ENCODE data around the gene RCSD1.

The RCSD1 gene

DNA sequence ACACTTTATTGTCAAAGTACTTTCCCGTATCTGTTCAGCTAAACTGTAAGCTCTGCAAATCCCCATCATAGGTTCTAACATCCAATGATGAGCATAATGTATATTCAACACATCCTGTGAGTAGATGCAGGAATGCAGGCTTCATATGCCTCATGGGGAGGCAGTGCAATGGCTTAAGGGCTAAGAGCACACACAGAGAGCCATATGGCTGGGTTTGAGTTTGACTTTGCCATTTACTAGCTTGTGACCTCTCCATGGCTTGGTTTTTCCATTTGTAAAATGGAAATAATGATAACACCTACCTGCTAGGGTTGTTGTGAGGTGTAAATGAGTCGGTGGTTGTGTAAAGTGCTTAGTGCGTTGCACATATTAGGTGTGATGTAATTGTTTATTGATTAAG lies 13.4 kb downstream of the RCSD1 start:
- no peak for DNase-seq (ENCODE audit: low read depth in 2 of 2)

DNA sequence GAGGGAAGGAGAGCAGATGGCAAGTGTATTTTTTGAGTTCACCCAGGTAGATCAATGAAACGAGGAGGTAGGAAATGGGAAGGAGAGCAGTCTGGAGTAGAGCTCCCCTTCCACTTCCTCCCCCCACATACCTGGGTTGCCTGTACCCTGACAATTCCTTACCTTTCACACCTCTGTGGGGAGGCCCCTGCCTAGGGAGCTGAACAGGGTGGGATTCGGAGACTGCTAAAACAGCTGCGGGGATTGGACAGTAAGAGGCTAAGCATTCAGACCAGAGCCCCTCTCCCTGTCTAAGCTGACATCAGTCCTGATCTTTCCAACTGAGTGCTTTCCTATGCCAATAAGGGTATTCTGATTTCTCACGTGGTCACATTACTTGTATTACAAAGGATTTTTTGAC lies 14.5 kb downstream of the RCSD1 start:
- DNase-seq (ENCODE audit: low read depth in 2 of 2) = no peak

DNA sequence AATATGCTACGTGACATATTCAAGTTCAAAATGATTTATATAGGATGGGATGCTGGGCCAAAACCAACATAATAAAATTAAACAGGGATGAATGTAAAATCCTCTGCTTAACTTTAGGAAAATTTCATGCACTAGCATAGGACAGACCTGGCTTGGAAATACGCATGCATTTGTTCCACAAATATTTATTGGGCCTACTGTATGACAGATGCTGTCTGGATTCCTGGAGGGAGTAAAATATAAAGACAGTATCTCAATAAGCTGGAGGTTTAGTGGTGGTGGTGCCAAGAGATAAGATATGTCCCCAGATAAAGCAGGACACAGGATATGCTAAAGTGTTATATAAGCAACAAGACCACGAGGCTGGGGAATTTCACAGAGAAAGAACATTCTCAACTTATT lies 15.1 kb downstream of the RCSD1 start:
- no peak for DNase-seq (ENCODE audit: low read depth in 2 of 2)

DNA sequence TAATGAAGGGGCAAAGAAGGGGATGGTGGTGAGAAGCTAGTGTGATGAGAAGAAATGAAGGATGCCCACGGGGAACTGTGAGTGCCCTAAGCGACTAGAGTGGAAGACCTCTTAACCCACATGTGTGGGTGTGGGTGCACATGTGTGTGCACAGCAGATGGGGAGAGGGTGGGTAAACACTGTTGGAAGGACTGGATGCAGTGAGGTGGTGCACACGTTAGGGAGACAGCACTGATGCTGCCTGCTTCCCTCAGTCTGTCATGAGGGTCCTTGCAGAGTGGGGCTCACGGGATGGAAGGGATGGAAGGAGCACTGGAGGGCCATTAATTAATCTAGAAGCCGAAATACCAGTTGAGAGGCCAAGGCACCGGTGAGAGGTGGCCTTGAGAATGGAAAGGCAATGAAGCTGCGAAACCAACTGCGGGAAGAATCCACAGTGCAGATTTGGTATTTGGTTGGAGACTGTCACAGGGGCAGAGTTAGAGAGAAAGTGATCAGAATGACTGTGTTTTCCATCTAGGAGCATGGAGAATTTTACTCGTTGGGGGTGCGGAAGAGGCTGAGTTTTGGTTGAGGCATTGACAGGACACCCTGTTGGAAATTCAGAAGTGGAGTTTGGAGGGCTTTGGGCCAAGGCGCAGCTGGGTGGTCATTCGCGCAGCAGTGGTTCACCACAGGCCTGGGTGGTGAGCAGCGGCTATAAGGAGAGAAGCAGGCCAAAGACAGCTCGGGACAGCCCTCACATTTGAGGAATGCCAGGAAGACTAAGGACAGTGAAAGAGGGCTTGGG lies 15.8 kb downstream of the RCSD1 start:
- DNase-seq (ENCODE audit: low read depth in 2 of 2) = no peak

DNA sequence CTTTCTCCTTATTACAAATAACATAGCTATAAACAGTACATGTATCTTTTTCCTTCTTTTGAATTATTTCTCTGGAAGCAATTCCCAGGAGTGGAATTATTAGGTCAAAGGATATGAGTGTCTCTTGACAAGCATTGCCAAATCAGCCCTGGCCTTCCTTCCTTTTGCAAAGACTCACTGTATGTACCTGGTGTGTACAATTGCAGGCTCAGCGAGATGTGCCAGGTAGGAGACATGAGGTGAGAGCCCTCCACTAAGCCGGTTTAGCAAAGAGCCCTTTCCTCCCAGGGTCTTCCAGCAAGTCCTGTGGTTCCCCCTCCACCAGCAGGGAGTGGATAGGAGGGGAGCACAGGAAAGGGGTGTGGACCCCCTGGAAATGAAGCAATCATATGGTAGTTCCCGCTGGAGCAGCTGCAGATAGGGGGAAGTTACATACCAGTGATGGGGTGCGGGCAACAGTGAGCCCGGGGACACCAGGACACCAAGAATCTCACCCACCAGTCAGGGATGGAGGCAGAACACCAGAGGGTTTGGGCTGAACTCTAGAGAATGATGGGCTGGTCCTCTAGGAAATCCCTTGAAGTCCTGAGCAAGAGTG lies 18.3 kb downstream of the RCSD1 start:
- no peak for DNase-seq (ENCODE audit: low read depth in 2 of 2)

DNA sequence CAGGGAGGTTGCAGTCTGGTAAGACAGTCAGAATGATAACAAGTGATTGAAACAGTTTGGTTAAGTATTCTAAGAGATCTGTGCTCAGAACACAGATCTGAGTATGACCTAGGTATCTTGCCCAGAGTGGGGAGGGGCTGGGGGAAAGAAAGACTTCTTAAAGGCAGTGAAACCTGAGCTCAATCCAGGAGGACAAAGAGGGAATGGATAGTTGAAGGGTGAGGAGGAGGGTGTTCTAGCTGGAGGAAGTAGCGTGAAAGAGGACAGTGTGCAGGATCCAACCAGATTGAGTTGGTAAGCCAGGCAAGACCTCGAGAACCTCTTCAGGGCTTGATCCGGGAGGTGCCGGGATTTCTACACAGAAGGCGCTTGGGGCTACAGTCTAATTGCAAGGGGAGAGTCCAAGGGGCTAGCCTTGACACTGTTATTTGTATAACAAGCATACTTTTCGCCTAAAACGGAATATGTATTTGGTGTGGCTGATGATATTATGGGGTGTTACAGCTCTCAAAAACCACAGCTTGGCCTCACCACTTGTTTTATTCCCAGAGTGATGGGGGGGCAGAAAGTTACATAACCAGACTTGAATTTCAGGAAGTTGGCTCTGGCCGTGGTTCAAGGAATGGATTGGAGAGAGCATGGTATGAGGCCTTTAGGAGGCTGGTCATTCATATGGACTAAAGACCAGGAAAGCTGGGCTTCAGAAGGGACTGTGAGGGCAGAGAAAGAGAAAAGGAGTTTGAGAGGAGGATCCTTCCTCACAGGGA lies 19.1 kb downstream of the RCSD1 start:
- DNase-seq (ENCODE audit: low read depth in 2 of 2) = no peak

DNA sequence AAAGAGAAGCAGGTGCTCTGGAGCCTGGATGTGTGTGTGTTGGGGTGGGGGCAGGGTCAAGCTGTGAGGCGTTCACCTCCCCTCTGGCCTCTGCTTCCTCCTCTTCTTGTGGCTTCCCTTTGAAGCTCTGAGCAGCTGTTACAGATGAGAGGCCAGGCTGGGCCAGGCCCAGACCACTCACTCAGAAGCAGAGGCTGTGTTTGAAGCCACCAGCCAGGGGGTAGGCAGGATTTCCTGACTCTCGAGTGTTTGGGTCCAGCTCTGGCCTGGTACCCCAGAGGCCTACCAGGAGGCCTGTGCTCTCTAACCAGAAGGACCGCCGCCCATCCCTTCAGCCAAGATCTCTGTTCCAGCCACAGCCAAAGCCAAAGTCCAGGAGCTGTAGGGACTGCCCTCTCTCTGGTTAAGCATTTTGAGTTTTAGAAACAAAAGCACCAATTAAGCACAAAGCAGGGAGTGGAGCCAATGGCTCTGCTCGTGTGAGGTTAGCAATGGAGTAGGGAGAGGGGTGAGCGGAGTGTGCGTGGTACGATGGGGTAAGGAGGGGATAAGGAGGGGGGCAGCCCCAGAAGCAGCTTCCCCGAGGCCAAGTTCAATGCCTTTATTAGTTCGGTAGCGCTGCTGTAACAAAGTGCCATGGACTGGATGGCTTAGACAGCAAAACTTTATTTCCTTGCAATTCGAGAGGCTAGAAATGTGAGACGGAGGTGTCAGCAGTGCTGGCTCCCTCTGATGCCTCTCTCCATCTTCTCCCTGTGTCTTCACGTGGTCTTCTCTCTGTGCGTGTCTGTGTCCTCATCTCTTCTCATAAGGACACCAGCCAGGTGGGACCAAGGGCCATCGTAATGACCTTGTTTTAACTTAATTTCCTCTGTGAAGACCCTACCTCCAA lies 20.5 kb downstream of the RCSD1 start:
- DNase-seq (ENCODE audit: low read depth in 2 of 2) = no peak

DNA sequence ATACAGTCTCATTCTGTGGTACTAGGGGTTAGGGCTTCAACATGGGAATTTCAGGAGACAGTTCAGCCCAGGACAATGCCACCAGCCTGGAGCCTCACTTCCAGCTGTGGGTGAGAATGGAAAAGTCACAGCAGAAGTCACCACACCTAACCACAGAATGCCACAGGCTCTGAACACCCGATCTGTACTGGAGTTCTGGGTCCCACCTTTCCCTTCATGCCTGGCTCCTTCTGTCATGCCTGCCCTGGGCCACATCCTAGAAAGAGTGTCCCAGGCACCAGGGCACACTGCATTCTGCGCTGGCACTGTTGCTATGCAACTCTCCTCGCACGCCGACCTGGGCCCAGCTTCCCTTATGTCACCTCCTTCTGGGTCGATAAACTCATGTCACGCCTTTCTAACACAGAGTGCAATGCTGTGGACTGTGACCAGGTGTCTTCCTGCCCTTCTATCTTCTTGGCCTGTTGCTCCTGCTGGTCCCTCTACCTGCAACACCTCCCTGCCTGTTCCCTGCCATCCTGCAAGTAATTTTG lies 21.2 kb downstream of the RCSD1 start:
- DNase-seq (ENCODE audit: low read depth in 2 of 2) = no peak

DNA sequence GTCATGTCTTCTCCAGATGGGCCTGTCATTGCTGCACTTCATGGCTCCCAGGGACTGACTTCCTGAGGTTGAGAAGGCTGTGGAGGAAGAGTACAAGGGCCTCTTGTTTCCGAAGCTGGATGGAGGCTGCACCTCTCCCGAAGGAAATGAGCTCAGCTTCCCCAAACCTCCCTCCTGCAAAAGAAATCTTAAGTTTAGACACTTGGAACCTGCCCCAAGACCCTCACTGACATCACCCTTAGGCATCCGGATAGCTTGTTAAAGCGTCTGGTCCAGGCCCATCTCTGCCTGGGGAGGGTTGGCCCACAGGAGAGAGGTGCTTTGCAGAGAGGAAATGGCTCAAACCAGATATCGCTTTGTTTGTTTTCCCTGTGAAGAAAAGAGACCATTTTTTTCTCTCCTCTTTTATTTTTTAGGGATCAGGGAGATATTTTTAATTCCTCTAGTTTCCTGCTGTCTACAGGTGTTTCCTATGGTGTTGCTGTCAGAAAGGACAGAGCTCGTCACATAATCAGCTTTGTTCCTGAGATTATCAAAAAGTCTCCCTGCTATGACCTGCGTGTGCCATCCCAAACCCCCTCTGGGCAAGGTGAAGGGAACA lies 25.0 kb downstream of the RCSD1 start:
- no peak for DNase-seq (ENCODE audit: low read depth in 2 of 2)

DNA sequence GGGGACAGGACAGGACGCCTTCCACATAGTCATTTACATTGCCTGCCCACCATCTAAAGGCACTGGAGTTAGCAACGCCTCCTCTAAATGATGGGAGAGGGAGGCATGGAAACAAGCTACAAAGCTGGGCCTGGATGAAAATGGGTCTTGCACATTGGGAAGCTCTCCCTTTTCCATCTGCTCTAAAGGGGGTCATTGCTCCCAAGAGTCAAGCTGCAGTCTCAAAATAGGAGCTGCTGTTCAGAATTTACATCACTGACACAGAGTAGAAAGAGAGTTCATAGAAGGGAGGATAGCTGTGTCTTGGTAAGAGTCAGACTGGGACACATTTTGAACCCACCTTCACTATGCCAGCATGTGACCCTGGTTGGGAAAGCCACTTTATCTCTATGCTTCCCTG lies 26.6 kb downstream of the RCSD1 start:
- DNase-seq (ENCODE audit: low read depth in 2 of 2) = no peak

DNA sequence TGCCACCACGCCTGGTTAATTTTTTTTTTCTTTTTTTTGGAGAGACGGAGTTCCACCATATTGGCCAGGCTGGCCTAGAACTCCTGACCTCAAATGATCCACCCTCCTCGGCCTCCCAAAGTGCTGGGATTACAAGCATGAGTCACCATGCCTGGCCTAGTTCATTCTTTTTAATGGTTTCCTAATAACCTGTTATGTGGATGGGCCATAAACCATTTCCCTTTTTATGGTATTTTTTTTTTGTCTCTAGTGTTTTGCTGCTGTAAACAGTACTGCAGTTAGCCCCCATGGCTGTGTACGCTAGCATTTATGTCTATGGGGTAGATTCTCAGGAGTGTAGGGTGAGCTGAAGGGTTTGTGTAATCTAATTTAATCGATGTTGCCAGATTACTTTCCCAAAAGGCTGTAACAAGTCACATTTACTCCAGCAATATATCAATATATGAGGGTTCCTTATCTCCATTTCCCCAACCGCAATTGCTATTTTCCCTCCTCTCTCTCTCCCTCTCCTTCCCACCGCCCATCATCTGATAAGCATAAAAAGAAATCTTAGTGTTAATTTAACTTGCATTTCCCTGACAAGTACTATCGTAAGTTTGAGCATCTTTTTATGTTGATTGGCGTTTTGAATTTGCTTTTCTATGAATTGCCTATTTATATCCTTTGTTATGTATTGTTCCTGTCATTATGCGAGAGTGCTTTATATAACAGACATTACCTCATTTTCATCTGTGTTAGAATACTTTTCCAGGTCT lies 28.7 kb downstream of the RCSD1 start:
- no peak for DNase-seq (ENCODE audit: low read depth in 2 of 2)

DNA sequence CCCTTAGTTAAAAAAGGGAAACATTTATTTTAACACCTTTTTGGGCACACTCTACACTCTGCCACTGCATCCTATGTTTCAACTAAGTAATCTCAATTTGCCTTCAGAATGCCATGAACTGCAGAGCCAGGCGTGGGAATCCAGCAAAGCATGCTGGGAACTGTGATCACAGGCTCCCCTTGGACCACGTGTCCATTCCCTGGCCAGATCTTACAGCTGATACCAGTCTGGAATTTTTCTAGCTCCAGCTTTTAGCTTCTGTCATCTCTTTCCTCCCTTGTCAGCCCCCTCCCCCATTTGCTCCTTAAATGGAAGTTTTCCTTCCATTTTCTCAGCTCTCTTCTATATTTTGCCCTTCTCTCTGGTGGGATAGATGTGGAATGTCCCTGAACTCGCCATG lies 29.4 kb downstream of the RCSD1 start:
- DNase-seq (ENCODE audit: low read depth in 2 of 2) = no peak

DNA sequence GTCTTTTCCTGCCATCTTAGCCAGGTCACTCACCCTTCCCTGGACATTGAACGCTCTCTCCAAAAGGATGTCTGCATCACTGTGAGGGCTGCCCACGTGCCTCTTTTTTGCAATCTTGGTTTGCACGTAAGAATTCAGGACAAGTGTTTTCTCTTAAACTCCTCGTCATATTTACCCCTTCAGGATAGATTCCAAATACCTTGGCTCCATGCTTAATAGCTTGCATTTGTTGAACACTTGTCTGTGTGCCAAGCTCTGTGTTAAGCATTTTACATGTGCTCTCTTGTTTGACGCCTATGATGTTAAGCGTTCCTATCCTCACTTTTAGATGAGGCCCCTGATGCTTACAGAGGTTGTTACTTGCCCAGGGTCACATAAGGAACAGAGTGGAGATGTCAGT lies 29.8 kb downstream of the RCSD1 start:
- DNase-seq (ENCODE audit: low read depth in 2 of 2) = no peak

DNA sequence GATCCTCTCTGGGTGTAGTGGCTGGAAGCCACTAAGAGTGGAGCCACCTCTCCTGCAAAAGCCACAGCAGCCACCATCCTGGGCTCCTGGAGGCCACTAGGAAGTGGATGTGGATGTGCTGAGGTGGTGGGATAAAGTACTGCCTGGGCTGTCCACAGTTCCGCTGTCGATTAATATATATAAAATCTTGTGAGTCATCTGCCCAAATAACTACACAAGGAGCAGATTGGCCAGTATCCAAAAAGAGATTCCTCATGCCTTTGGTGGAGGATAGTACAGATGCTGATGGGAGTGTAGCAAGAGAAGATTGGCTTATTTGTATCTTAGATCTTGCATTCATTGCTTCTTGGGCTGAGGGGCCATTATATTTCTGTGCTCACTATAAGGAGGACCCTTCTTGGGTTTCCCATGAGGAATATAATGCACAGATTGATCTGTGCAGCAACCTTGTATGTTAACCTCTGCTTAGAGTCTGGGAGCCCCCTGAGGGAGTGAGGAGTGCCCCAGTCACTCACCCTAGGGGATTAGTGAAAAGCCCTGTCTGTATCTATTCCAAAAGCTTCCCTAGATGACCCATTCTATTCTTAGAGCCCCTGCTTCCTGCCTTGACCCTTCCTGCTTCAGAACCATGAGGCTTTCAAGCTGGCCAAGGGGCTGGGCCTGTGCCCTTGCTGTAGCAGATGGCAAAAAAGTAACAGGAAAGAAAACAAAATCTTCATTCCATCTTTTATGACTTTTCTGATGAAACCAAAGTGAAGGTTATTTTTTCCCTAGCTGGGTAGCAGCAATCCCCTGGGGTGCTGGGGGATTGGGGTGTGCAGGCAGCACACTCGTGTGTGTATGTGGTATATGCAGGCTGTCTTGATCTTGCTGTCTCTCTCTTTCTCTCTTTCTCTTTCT lies 31.7 kb downstream of the RCSD1 start:
- DNase-seq (ENCODE audit: low read depth in 2 of 2) = no peak

DNA sequence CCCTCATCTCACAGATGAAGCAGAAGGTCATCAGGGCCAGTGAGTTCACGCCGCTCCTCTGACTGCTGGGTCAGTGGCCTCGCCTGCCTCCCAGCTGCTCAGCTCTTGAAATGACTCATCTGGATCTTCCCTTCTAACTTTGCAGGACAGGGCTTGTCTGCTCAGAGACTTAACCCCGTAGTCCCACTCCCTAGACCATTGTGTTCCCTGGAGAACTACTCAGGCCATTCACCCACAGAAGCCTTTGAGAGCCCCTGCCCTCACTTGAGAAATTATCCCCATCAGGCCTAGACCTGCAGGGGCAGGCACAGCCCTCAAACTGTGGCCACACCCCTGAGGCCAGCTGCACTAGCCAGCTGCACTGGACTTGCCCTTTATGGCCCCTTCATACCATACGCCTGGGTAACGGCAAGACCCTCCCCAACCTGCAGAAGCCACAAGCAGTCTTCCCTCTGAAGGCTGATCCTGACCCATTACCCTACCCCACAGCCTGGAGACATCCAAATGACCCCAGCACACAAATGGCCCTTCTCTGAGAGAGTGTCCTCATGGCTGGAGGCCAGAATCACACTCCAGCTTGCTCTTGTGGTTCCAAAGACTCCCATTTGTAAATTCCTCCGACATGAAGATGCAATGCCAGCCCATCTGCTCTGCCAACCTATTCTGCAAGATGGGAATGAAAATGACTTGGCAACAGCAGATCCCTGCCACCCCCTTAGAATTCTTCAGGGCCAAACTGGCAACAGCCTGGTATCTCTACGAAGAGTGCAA lies 33.2 kb downstream of the RCSD1 start:
- DNase-seq (ENCODE audit: low read depth in 2 of 2) = no peak

DNA sequence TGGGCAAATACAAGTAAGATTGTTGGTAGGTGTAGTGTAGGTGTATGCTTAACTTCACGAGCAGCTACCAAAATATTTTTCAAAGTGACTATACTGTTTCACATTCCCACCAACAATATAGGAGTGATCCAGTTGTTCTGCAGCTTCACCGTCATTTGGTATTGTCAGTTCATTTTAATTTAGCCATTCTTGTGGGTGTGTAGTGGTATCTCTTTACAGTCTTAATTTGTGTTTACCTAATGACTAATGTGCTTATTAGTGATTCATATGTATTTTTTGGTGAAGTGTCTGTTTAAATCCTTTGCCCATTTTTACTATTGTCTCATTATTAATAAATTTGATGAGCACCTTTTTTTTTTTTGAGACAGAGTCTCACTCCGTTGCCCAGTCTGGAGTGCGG lies 35.4 kb downstream of the RCSD1 start:
- no peak for DNase-seq (ENCODE audit: low read depth in 2 of 2)

DNA sequence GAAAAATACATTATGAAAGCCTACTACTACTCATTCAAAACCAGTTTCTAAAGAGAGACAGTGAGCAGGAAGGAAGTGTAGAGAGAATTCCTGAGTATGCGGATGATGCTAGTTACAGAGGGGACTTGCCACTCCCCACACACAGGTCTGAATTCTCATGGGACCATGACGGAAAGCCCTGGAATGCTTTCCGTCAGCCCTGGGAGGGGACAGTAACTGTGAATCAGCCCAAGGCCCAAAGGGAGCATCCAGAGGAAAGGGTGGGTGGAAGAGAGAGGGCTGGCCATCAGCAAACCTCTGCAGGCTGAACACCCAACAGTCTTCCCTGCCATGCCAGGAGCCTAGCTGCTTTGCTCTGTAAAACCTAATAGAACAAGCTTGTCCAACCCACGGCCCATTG lies 36.4 kb downstream of the RCSD1 start:
- DNase-seq (ENCODE audit: low read depth in 2 of 2) = no peak

DNA sequence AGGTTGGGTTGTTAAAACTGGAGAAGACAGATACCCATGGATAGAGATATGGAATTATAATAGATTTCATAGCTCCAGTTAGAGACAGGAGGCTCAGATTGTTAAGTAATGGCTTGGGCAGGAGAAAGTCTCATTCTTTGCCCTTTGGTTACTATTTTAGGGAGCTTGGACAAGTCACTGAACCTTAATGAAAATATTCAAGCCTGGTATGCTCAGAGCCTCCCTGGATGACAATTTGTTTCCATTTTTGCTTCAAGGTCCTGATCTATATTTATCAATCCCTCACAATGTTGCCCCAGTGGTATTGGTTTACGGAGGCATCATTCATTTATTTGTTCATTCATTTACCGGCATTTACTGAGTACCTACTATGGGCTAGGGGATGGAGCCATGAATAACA lies 37.5 kb downstream of the RCSD1 start:
- no peak for DNase-seq (ENCODE audit: low read depth in 2 of 2)

DNA sequence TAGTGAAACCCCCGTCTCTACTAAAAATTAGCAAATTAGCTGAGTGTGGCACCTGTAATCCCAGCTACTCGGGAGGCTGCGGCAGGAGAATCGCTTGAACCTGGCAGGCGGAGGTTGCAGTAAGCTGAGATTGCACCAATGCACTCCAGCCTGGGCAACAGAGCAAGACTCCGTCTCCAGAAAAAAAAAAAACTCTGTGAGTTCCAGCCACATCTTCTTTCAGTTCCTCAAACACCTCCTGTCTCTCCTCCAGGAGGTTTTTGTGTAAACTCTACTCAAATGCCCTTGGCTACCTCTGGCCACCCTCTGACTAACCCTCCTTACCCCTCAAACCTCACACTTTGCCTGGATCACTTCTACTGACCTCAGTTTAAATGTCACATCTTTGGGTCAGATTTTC lies 38.1 kb downstream of the RCSD1 start:
- no peak for DNase-seq (ENCODE audit: low read depth in 2 of 2)

Measured in stimulated activated CD4-positive, alpha-beta T cell treated with anti-CD3 and anti-CD28 coated beads, Interleukin-1b, Interleukin-23, amount 100 ng/mL, for 1 hour (primary cell).